ENCODE results near the gene ERVW-1.
"Not testable (repeated sequence)": the region's sequence is repeated elsewhere in the genome, so short reads cannot be mapped to it uniquely, and the experiment has no call there.

ERVW-1 gene

GRCh38 chr7:92466682-92467081 lies 11.1 kb downstream of the ERVW-1 start:
- DNase-seq: no peak

- DNase-seq: no peak
These were observed 13.2 kb downstream of the ERVW-1 start for GRCh38 chr7:92464515-92464914.

- DNase-seq: no peak
These were observed 15.2 kb downstream of the ERVW-1 start for GRCh38 chr7:92462560-92462959.

- peak; percentile 21 for DNase-seq
These were observed 16.4 kb downstream of the ERVW-1 start for GRCh38 chr7:92461027-92462003.

GRCh38 chr7:92460510-92460909 lies 17.2 kb downstream of the ERVW-1 start:
- DNase-seq: no peak

DNA sequence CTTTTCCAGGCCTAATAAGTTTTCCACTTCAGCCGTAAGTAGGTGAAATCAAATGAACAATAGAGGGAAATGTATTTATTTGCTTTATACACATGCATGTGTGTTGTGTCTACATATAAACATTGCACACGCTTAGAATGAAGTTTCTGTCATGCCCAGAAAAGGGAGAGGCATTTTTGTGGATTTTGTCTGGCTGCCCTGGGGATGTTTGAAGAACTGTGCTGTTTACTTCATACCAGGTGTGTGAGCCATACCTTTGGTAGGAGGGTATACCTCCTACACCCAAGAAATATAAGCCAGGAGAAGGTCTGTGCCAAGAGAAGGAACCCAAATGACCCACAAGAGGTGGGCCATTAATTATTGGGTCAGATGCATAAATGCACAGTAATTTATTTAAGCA lies 17.6 kb downstream of the ERVW-1 start:
- DNase-seq: no peak

DNA sequence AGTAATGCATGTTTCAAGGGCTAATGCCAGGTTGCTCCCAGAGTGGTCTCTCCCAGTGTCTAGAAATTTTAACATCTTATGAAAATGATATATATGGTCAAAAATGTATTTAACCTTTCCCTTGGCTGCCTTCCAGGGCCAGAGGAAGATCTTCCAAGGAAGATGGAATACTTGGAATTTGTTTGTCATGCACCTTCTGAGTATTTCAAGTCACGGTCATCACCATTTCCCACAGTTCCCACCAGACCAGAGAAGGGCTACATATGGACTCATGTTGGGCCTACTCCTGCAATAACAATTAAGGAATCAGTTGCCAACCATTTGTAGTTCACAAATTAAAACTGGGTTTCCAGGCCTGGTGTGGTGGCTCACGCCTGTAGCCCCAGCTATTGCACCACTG lies 21.5 kb downstream of the ERVW-1 start:
- DNase-seq: no peak

- DNase-seq: no peak
These were observed 26.1 kb downstream of the ERVW-1 start for GRCh38 chr7:92451645-92452044.

- no peak for DNase-seq
These were observed 29.5 kb downstream of the ERVW-1 start for GRCh38 chr7:92448205-92448747.

DNA sequence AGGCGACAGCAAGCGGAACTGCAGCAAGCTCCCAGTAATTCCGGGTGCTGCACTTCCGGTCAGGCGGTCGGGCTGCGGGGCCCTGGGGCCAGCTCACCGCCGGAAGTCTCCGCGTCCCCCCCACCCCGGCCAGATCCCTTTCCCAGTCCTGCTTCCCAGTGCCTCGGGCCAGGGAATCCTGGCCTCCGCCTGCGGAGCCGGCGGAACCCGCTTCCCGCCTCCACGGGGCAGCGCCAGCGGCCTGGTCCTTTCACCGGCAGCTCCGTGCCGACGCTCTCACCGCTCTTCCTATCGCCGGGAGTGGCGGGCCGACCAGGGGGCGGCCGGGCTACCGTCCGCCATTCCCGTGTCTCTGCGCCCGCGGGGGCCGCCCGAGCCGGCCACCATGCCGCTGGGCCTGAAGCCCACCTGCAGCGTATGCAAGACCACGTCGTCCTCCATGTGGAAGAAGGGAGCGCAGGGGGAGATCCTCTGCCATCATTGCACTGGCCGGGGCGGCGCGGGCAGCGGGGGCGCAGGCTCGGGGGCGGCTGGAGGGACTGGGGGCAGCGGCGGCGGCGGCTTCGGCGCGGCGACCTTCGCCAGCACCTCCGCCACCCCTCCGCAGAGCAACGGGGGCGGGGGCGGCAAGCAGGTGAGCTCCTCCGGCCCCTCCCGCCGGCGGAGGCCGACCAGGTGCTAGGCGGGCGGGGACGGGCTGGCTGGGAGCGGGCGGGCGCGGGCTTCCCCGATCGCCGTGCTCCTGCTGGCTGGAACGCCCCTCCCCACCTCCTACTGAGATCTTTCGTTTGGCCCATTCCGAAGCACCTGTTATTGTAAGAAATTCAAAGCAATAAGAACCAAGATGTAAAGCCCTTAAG lies 30.2 kb downstream of the ERVW-1 start, which contains the start of gene GATAD1:
TSS of gene GATAD1 (plus strand) at position 138 of the 860 bp plus-strand sequence. CDS start at position 386, 248 bp downstream.
- DNase-seq: peak; percentile 68

GRCh38 chr7:92446869-92447344 lies 30.8 kb downstream of the ERVW-1 start:
- DNase-seq: no peak

GRCh38 chr7:92442720-92443119 lies 35.0 kb downstream of the ERVW-1 start:
- not testable (repeated sequence) for DNase-seq

- no peak for DNase-seq
These were observed 39.7 kb downstream of the ERVW-1 start for GRCh38 chr7:92437956-92438491.

GRCh38 chr7:92436612-92437445 lies 40.9 kb downstream of the ERVW-1 start:
- no peak for DNase-seq

DNA sequence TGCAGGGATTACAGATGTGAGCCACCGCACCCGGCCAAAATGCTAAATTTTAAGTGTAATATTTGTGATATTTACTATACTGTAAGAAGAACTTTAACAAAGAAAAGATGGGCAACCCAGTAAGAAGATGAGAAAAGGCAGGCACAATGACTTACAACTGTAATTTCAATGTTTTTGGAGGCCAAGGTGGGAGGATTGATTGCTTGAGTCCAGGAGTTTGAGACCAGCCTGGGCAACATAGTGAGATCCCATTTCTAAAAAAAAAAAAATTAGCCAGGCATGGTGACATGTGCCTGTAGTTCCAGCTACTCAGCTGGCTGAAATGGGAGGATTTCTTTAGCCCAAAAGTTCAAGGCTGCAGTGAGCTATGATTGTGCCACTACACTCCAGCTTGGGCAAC lies 42.2 kb downstream of the ERVW-1 start:
- DNase-seq: no peak

DNA sequence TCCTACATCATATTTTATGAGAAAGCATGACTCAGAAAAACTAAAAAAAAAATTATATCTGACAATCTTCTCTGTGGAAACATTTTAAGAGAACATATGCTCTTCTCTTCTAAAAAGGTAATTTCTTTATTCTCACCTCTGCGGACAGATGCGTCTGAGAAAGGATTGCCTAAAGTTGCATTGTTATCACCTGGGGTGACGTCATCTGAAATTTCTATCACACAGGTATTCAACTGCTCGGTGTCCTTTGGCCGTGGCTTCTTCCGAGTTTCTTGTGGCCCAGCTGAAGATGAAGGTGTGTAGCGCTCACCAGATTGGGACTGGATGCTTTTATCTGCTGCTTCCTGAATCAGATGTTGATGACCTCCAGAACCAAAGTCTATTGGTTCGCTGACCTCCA lies 44.7 kb downstream of the ERVW-1 start:
- DNase-seq: no peak

- no peak for DNase-seq
These were observed 45.3 kb downstream of the ERVW-1 start for GRCh38 chr7:92432299-92432946.

- DNase-seq: no peak
These were observed 50.6 kb downstream of the ERVW-1 start for GRCh38 chr7:92427193-92427592.

GRCh38 chr7:92425311-92425947 lies 52.3 kb downstream of the ERVW-1 start:
- no peak for DNase-seq

GRCh38 chr7:92423710-92424131 lies 54.0 kb downstream of the ERVW-1 start:
- no peak for DNase-seq

- no peak for DNase-seq
These were observed 54.8 kb downstream of the ERVW-1 start for GRCh38 chr7:92422926-92423325.
